RWPE1 (cell line): ENCODE results near the gene AKAP17A.

Source experiments
- CTCF ChIA-PET: fragments of 350-600 bp; sonication (Branson Sonifier 250); formaldehyde crosslinking; extraction: SDS; loops from one replicate; lab custom pipeline; 2021; lab: Yijun Ruan, JAX
- POLR2A ChIA-PET: fragments of 400-600 bp; formaldehyde crosslinking; extraction: SDS; loops from one replicate; lab custom pipeline; 2020; ENCODE audit warnings: antibody characterized with exemption; ENCODE audit not compliant: low non-redundant PET; lab: Yijun Ruan, JAX
- DNase-seq: peaks from one replicate; pipeline ENCODE4 v3.0.0; 2012; ENCODE audit warnings: low spot score
- H3K27ac ChIP-seq: fragments of 450-650 bp; 2 replicates; pipeline ENCODE4 v1.5.1; 2017
- CTCF ChIP-seq: fragments of 450-650 bp; conservative IDR thresholded peaks from 2 replicates; pipeline ENCODE4 v1.5.1; 2017; ENCODE audit warnings: low read depth, mild to moderate bottlenecking

The AKAP17A gene

GRCh38 chrX:1587161-1587560 lies 4.2 kb upstream of the AKAP17A start:
- no peak for DNase-seq
- POLR2A ChIA-PET: no interaction called here
- no peak for TF ChIP-seq CTCF
- CTCF ChIA-PET: no interaction called here
- no peak overlapping the region for H3K27ac ChIP-seq

- ChIA-PET POLR2A (no interaction called here), CTCF (no interaction called here)
- no peak overlapping the region for H3K27ac ChIP-seq
- no peak for DNase-seq
- TF ChIP-seq CTCF: no peak
Measured at GRCh38 chrX:1589356-1590130, 1.9 kb upstream of the AKAP17A start.

DNA sequence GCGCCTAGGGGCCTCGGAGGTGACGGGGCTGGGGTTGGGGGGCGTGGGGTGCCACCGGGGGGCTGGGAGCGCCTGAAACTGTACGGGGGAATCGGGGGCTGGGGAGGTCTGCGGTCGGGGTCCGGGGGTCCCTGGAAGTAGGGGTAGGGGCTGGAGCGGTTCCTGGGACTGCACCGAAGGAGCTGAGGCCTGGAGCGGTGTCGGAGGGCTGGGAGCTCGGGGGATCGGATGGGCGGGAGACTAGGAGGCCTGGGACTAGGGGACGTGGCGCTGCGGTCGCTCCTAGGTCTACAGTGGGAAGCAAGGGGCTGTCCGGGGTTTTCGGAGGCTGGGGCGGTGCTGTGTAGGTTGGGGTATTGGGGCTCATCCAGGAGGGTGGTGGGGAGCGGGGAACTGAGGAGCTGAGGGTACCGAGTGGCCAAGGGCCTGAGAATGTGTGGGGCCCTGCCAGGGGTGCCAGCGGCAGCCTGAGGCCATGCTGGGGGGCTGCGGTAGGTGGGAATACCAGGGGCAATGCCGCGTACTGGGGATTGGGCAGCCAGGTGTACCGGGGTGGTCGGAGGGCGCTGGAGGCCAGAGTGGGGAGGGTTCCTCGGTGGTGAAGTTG lies 562 bp downstream of the AKAP17A start:
- DNase-seq: peak; percentile 12
- TF ChIP-seq CTCF: no peak
- CTCF ChIA-PET: no interaction called here
- POLR2A ChIA-PET: no interaction called here
- peak overlapping the region; percentile 75 for H3K27ac ChIP-seq

- ChIA-PET POLR2A (no interaction called here), CTCF (no interaction called here)
- TF ChIP-seq CTCF: no peak
- DNase-seq: peak; percentile 31
- H3K27ac ChIP-seq: peak overlapping the region; percentile 75
Measured at GRCh38 chrX:1592470-1593142, 1.2 kb downstream of the AKAP17A start.

GRCh38 chrX:1593286-1594271 lies 2.2 kb downstream of the AKAP17A start:
- no peak for DNase-seq

More at GRCh38 chrX:1593286-1594271, 2.2 kb downstream of the AKAP17A start:
- ChIA-PET POLR2A (no interaction called here), CTCF (no interaction called here)
- TF ChIP-seq CTCF: no peak
- H3K27ac ChIP-seq: peak overlapping the region; percentile 75
